Retinal pigment epithelial cell (primary cell): ENCODE measurements around the gene ZNF836.
"Not testable (repeated sequence)": the region's sequence is repeated elsewhere in the genome, so short reads cannot be mapped to it uniquely, and the experiment has no call there.

Source experiments
- DNase-seq: peaks from one replicate; pipeline ENCODE4 v3.0.0-alpha.2; 2010; ENCODE audit warnings: low read depth
- H3K4me3 ChIP-seq: 2 replicates; pipeline ENCODE4 v1.5.1; 2011; ENCODE audit warnings: mild to moderate bottlenecking, low read length, control low read depth, moderate library complexity
- CTCF ChIP-seq: conservative IDR thresholded peaks from 2 replicates; pipeline ENCODE4 v1.5.1; 2011; ENCODE audit warnings: low read depth, low read length, control low read depth, inconsistent platforms

ZNF836 gene

GRCh38 chr19:52212572-52213255 lies 41.3 kb upstream of the ZNF836 start:
- DNase-seq = no peak
- H3K4me3 ChIP-seq = no peak overlapping the region
- TF ChIP-seq CTCF = no peak

DNA sequence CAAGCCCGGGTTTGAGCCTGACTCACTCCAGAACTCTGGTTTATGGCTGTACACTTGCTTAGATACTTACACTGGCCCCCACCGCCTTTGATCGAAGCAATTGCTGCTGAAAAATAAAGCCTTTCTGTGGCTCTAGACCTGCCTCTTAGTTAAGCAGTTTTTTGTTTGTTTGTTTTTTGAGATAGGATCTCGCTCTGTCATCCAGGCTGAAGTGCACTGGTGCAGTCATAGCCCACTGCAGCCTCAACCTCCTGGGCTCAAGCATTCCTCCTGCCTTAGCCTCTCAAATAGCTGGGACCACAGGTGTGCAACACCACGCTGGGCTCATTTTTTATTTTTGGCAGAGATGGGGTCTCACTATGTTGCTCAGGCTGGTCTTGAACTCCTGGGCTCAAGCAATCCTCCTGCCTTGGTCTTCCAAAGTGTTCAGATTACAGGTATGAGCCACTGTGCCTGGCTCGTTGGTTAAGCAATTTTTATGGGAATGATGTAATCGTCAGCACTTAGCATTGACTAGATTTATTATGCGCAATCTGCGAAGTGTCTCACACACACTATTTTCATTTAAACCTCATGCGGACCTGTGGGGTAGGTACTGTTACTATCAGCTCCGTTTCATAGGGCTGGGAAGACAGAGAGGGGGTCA lies 40.6 kb upstream of the ZNF836 start:
- no peak for TF ChIP-seq CTCF
- DNase-seq = no peak
- no peak overlapping the region for H3K4me3 ChIP-seq

DNA sequence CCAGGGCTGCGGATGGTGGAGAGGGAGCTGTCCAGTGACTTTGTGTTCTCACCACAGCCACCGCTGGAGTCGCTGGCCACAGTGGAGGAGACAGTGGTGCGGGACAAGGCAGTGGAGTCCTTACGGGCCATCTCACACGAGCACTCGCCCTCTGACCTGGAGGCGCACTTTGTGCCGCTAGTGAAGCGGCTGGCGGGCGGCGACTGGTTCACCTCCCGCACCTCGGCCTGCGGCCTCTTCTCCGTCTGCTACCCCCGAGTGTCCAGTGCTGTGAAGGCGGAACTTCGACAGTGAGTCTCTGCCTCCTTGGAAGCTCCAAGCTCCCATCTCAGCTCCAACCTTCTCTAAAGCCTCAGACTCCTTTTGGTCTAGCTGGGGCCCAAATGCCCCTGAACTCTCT lies 39.8 kb upstream of the ZNF836 start:
- no peak for DNase-seq
- no peak for TF ChIP-seq CTCF
- H3K4me3 ChIP-seq = no peak overlapping the region

- no peak for DNase-seq
- H3K4me3 ChIP-seq = no peak overlapping the region
- TF ChIP-seq CTCF = no peak
Measured at GRCh38 chr19:52206481-52206880, 35.1 kb upstream of the ZNF836 start.

DNA sequence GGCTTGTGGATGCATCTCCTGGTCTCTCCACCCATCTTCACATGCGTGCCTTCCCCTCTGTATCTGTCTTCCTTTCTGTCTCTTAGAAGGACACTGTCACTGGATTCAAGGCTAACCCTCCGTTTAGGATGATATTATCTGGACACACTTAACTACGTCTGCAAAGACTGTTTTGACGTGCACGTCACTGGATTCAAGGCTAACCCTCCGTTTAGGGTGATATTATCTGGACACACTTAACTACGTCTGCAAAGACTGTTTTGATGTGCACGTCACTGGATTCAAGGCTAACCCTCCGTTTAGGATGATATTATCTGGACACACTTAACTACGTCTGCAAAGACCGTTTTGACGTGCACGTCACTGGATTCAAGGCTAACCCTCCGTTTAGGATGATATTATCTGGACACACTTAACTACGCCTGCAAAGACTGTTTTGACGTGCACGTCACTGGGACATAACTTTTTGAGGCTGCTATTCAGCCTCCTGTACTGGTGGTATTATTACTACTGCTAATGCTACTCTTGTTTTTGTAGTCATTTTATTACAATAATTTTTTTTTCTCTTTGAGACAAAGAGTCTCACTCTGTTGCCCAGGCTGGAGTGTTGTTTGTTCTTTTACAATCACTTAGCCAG lies 29.5 kb upstream of the ZNF836 start:
- H3K4me3 ChIP-seq, DNase-seq: not testable (repeated sequence)

DNA sequence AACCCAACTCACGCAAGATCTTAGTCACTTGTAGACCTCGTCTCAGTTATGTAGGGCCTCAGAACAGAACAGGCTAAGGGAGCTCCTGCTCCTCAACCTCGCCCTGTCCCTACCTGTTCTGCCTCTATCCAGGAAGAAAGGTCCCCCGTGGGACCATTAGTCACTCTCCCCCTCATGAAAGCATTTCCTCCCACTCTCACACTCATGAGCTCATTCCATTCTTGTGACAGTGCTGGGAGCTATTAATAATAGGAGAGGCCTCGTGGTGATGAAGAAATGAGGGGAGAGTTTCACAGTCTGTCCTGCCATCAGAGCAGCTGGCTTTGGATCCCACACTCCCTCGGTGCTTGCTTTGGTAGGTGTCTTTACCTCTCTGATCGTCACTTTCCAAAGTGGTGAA lies 28.6 kb upstream of the ZNF836 start:
- TF ChIP-seq CTCF = no peak
- no peak overlapping the region for H3K4me3 ChIP-seq
- DNase-seq = no peak

DNA sequence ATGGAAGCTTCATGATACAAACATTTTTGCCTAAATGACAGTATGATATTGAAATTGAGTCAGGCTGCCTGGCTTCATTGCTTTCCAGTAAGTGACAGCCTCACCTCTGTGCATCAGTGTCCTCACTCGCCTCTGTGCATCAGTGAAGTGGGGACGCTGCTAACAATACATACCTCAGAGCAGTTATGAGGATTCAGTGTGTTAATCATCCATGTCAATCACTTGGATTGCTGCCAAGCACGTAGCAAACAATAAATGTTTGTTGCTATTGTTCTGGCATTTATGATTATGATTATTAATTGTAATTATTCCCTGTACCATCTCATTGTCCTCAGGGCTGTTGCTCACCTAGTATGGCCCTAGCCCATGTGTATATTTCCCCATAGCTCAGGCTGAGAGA lies 27.3 kb upstream of the ZNF836 start:
- DNase-seq = no peak
- no peak overlapping the region for H3K4me3 ChIP-seq
- TF ChIP-seq CTCF = no peak
